ENCODE measurements around the gene HOXA11. TPM values are rescaled to one million over a fixed set of nuclear protein-coding genes. Genes with fewer than 3 reads are reported as not detected.

HOXA11 gene
- total RNA-seq, 1 donor from 2014 or later = not detected

- intact Hi-C loops (cut with DNase I) = loop anchor here (2.0 to 5.0 kb wide), 5 partner anchors 380 to 1655 kb away; no protein-coding TSS in a partner anchor
- DNase-seq (ENCODE audit: missing footprints) (no peak), ATAC-seq (no peak)
These were observed 12.4 kb upstream of the HOXA11 start for GRCh38 chr7:27197137-27198042.

- intact Hi-C loops (cut with DNase I) = loop anchor here (2.0 to 5.0 kb wide), 5 partner anchors 381 to 1656 kb away; no protein-coding TSS in a partner anchor
- ATAC-seq = peak; percentile 50
- DNase-seq (ENCODE audit: missing footprints) = peak; percentile 88
These were observed 11.3 kb upstream of the HOXA11 start for GRCh38 chr7:27196287-27196767.

GRCh38 chr7:27194686-27195379, 9.8 kb upstream of the HOXA11 start:
- DNase-seq (ENCODE audit: missing footprints) = no peak
- intact Hi-C loops (cut with DNase I) = loop anchor here (5.0 kb wide), 4 partner anchors 382 to 1657 kb away; no protein-coding TSS in a partner anchor
- ATAC-seq = no peak

GRCh38 chr7:27194002-27194352, 8.9 kb upstream of the HOXA11 start:
- no peak for DNase-seq (ENCODE audit: missing footprints)
- ATAC-seq = no peak
- intact Hi-C loops (cut with DNase I) = no loop called here

- no peak for DNase-seq (ENCODE audit: missing footprints)
- intact Hi-C loops (cut with DNase I) = no loop called here
- no peak for ATAC-seq
These were observed 8.4 kb upstream of the HOXA11 start for GRCh38 chr7:27193335-27194001.

GRCh38 chr7:27192546-27193334, 7.7 kb upstream of the HOXA11 start:
- ATAC-seq (no peak), DNase-seq (ENCODE audit: missing footprints) (peak; percentile 84)
- intact Hi-C loops (cut with DNase I) = no loop called here

- intact Hi-C loops (cut with DNase I) = no loop called here
- ATAC-seq = no peak
- DNase-seq (ENCODE audit: missing footprints) = no peak
These were observed 7.0 kb upstream of the HOXA11 start for GRCh38 chr7:27191833-27192545.

- no peak for DNase-seq (ENCODE audit: missing footprints)
- ATAC-seq = no peak
- intact Hi-C loops (cut with DNase I) = no loop called here
These were observed 6.2 kb upstream of the HOXA11 start for GRCh38 chr7:27191161-27191731.

GRCh38 chr7:27189997-27190748, 5.1 kb upstream of the HOXA11 start:
- intact Hi-C loops (cut with DNase I) = no loop called here

GRCh38 chr7:27189295-27189996, 4.4 kb upstream of the HOXA11 start:
- intact Hi-C loops (cut with DNase I) = no loop called here

More at GRCh38 chr7:27189997-27190748, 5.1 kb upstream of the HOXA11 start:
- ATAC-seq (no peak), DNase-seq (ENCODE audit: missing footprints) (no peak)

GRCh38 chr7:27188386-27189294, 3.6 kb upstream of the HOXA11 start:
- DNase-seq (ENCODE audit: missing footprints) (no peak), ATAC-seq (no peak)
- intact Hi-C loops (cut with DNase I) = no loop called here

More at GRCh38 chr7:27189295-27189996, 4.4 kb upstream of the HOXA11 start:
- DNase-seq (ENCODE audit: missing footprints) (no peak), ATAC-seq (no peak)

- intact Hi-C loops (cut with DNase I) = no loop called here
- ATAC-seq (no peak), DNase-seq (ENCODE audit: missing footprints) (no peak)
These were observed 2.7 kb upstream of the HOXA11 start for GRCh38 chr7:27187475-27188385.

GRCh38 chr7:27186668-27187474, 1.8 kb upstream of the HOXA11 start:
- intact Hi-C loops (cut with DNase I) = no loop called here
- no peak for DNase-seq (ENCODE audit: missing footprints)
- no peak for ATAC-seq
